Measurements from ENCODE around the gene DNHD1.

- no peak for TF ChIP-seq CTCF (IDR thresholded peaks at IDR 0.05)
- TF ChIP-seq EZH2 (IDR thresholded peaks at IDR 0.05): no peak
- no peak for TF ChIP-seq EZH2phosphoT487 (IDR thresholded peaks at IDR 0.05)
Observed at GRCh38 chr11:6570691-6571427, 73.8 kb downstream of the DNHD1 start.

Data from neural progenitor cell (in vitro differentiated cells).